OCI-LY1 (cell line): ENCODE results near the gene ARAP1.

Experiments
- H2AFZ ChIP-seq: fragments of 200-600 bp; sonication (generic), shearing (Covaris generic); 2 replicates; pipeline ENCODE4 v1.6.0; 2014; ENCODE audit warnings: antibody characterized with exemption, mild to moderate bottlenecking, low read length
- H3F3A ChIP-seq: fragments of 200-600 bp; sonication (generic), shearing (Covaris generic); 2 replicates; pipeline ENCODE4 v1.6.0; 2014; ENCODE audit warnings: mild to moderate bottlenecking, antibody characterized with exemption, low read length, moderate library complexity; ENCODE audit not compliant: insufficient read depth
- H3K27ac ChIP-seq: fragments of 200-600 bp; sonication (generic); 2 replicates; pipeline ENCODE4 v1.5.1; 2014; ENCODE audit warnings: low read length, mixed run types, mild to moderate bottlenecking, low read depth; ENCODE audit not compliant: poor library complexity, severe bottlenecking
- H3K27me3 ChIP-seq: fragments of 200-600 bp; sonication (generic); 2 replicates; pipeline ENCODE4 v1.6.0; 2014; ENCODE audit warnings: antibody characterized with exemption, mild to moderate bottlenecking, low read length, moderate library complexity; ENCODE audit not compliant: insufficient read depth
- H3K36me3 ChIP-seq: fragments of 200-600 bp; sonication (generic); 2 replicates; pipeline ENCODE4 v1.6.1; 2014; ENCODE audit warnings: mild to moderate bottlenecking, antibody characterized with exemption, low read length, moderate library complexity, mixed read lengths; ENCODE audit not compliant: insufficient read depth
- H3K4me1 ChIP-seq: fragments of 200-600 bp; sonication (generic); 2 replicates; pipeline ENCODE4 v1.5.1; 2014; ENCODE audit warnings: mild to moderate bottlenecking, low read length, moderate library complexity; ENCODE audit not compliant: insufficient read depth, severe bottlenecking
- H3K4me2 ChIP-seq: fragments of 200-600 bp; sonication (generic), shearing (Covaris generic); 2 replicates; pipeline ENCODE4 v1.6.1; 2014; ENCODE audit warnings: low read length
- H3K4me3 ChIP-seq: fragments of 200-600 bp; sonication (generic); 2 replicates; pipeline ENCODE4 v1.5.1; 2014; ENCODE audit warnings: low read length, low read depth, mild to moderate bottlenecking, mixed read lengths; ENCODE audit not compliant: poor library complexity, severe bottlenecking
- H3K79me2 ChIP-seq: fragments of 200-600 bp; shearing (Covaris generic); 2 replicates; pipeline ENCODE4 v1.6.1; 2016; ENCODE audit warnings: mixed run types, low read length, mixed read lengths; ENCODE audit not compliant: insufficient read depth
- H3K9ac ChIP-seq: fragments of 200-600 bp; sonication (generic), shearing (Covaris generic); 2 replicates; pipeline ENCODE4 v1.6.1; 2014; ENCODE audit warnings: mild to moderate bottlenecking, low read length, mixed read lengths
- H3K9me2 ChIP-seq: fragments of 200-600 bp; sonication (generic), shearing (Covaris generic); 2 replicates; pipeline ENCODE4 v1.6.1; 2014; ENCODE audit warnings: low read depth, mild to moderate bottlenecking, low read length, mixed read lengths
- H3K9me3 ChIP-seq: fragments of 200-600 bp; shearing (Covaris generic); 2 replicates; pipeline ENCODE4 v1.6.1; 2014; ENCODE audit warnings: low read length, mixed read lengths
- H4K20me1 ChIP-seq: fragments of 200-600 bp; sonication (generic), shearing (Covaris generic); 2 replicates; pipeline ENCODE4 v1.6.0; 2016; ENCODE audit warnings: mild to moderate bottlenecking, low read length; ENCODE audit not compliant: insufficient read depth
- EZH2 ChIP-seq: fragments of 200-600 bp; sonication (generic), shearing (Covaris generic); IDR thresholded peaks from 2 replicates; pipeline ENCODE4 v1.8.0; 2017; ENCODE audit warnings: borderline replicate concordance, mixed run types, mild to moderate bottlenecking, antibody characterized with exemption, low read length, moderate library complexity, mixed read lengths
- TF ChIP-seq, protein P1 (sequence below): fragments of 200-600 bp; sonication (generic), shearing (Covaris generic); IDR thresholded peaks from 2 replicates; pipeline ENCODE4 v1.5.1; 2017; ENCODE audit warnings: mild to moderate bottlenecking, antibody characterized with exemption, low read length, moderate library complexity, mixed read lengths

ARAP1 gene

DNA sequence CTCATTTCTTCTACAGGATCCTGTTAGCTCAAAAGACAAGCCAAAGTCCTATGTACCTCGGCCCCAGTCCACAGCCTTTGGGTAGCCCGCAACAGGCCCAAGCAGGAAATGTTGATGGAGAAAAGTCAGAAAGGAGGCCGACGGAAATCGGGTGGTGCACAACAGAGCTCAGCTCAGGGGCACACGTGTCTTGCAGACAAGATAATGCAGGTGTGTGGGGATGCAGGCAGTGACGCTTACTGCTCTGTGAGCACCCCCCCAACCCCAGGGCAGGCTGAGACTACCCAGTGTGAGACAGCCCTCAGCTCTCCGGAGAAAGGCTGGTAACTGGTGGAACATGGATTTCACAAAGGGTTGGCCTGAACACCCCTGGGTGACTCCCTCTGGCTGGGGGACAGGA is 73.7 kb downstream of the ARAP1 start:
- Histone ChIP-seq H3K4me2 (no peak overlapping the region), H3K9ac (no peak overlapping the region), H3K9me3 (no peaks in the 10 kb centered on the region), H3K27ac (no peak overlapping the region), H4K20me1 (no peaks in the 10 kb centered on the region), H2AFZ (no peak overlapping the region), H3K79me2 (no peaks in the 10 kb centered on the region), H3K9me2 (no peaks in the 10 kb centered on the region), H3F3A (no peaks in the 10 kb centered on the region), H3K36me3 (peaks cover 5% of the 10 kb centered on the region; the same call in 1 of the 2 replicates), H3K27me3 (peaks cover 12% of the 10 kb centered on the region), H3K4me1 (no peaks in the 10 kb centered on the region), H3K4me3 (no peak overlapping the region)
- TF ChIP-seq, protein P1, sequence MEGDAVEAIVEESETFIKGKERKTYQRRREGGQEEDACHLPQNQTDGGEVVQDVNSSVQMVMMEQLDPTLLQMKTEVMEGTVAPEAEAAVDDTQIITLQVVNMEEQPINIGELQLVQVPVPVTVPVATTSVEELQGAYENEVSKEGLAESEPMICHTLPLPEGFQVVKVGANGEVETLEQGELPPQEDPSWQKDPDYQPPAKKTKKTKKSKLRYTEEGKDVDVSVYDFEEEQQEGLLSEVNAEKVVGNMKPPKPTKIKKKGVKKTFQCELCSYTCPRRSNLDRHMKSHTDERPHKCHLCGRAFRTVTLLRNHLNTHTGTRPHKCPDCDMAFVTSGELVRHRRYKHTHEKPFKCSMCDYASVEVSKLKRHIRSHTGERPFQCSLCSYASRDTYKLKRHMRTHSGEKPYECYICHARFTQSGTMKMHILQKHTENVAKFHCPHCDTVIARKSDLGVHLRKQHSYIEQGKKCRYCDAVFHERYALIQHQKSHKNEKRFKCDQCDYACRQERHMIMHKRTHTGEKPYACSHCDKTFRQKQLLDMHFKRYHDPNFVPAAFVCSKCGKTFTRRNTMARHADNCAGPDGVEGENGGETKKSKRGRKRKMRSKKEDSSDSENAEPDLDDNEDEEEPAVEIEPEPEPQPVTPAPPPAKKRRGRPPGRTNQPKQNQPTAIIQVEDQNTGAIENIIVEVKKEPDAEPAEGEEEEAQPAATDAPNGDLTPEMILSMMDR = no peak
- TF ChIP-seq EZH2 = no peak

DNA sequence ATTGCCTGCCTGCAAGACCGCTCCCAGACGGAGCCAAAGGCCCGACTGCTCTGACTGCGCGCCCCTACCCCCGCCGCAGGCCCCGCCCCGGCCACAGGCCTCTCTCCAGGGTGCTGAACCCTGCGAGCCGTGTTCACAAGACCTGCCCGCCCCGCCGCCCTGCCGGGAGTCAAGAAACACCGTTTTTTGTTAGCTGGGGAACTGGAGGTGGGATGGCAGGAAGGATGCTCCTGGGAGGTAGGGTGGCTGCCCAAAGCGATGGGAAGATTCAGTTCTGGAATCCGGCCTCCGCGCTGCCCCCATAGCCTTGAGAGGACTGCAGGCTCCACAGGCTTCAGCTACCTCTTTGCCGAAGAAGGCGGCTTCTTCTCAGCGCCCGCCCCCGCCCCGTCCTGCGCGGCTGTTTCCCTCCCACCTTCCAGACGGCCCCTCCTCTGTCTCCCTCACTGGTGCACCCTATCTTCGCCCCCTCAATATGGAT is 75.3 kb downstream of the ARAP1 start:
- H3K4me3 ChIP-seq = no peak overlapping the region
- peaks cover 12% of the 10 kb centered on the region for H3K27me3 ChIP-seq
- no peak overlapping the region for H3K4me2 ChIP-seq
- H3K4me1 ChIP-seq = no peaks in the 10 kb centered on the region
- no peaks in the 10 kb centered on the region for H3F3A ChIP-seq
- H3K36me3 ChIP-seq = no peaks in the 10 kb centered on the region
- no peaks in the 10 kb centered on the region for H3K9me2 ChIP-seq
- no peak overlapping the region for H2AFZ ChIP-seq
- no peak overlapping the region for H3K27ac ChIP-seq
- H4K20me1 ChIP-seq = no peaks in the 10 kb centered on the region
- no peak for TF ChIP-seq EZH2
- TF ChIP-seq, protein P1 = no peak
- no peak overlapping the region for H3K9ac ChIP-seq
- H3K79me2 ChIP-seq = no peaks in the 10 kb centered on the region
- H3K9me3 ChIP-seq = no peaks in the 10 kb centered on the region

DNA sequence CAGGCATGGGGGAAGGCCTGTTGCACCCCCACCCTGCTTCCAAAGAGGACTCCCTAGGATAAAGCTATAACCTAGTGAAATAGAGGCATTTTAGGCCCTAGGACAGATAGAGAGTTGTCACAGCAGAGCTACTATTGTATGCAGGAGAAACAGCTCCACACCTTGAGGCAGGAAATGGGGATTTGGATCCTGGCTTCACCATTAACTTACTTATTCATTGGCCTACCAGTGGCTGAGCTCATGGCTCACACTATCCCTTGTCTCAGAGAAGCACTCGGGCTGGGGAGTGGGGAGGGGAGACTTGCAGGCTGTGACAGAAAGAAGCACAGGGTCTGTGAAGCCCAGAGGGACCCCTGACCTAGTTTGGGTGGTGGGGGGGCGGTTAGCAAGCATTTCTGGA is 77.0 kb downstream of the ARAP1 start:
- no peaks in the 10 kb centered on the region for H3K79me2 ChIP-seq
- TF ChIP-seq EZH2 = no peak
- TF ChIP-seq, protein P1 = no peak
- no peaks in the 10 kb centered on the region for H3K4me1 ChIP-seq
- no peaks in the 10 kb centered on the region for H4K20me1 ChIP-seq
- no peak overlapping the region for H3K4me2 ChIP-seq
- no peaks in the 10 kb centered on the region for H3K9me3 ChIP-seq
- H3K9me2 ChIP-seq = no peaks in the 10 kb centered on the region
- no peaks in the 10 kb centered on the region for H3K36me3 ChIP-seq
- H2AFZ ChIP-seq = no peak overlapping the region
- no peak overlapping the region for H3K9ac ChIP-seq
- H3K4me3 ChIP-seq = no peak overlapping the region
- H3K27ac ChIP-seq = no peak overlapping the region
- H3K27me3 ChIP-seq = peaks cover 12% of the 10 kb centered on the region
- no peaks in the 10 kb centered on the region for H3F3A ChIP-seq
